Erythroblast (primary cell): Measurements from ENCODE around the gene MTARC2.

ENCODE experiments used
- GATA1 ChIP-seq: IDR thresholded peaks from 2 replicates; pipeline ENCODE4 v1.6.1; 2011; ENCODE audit warnings: low read depth, mild to moderate bottlenecking, control low read depth, low read length, moderate library complexity
- POLR2A ChIP-seq: IDR thresholded peaks from 2 replicates; pipeline ENCODE4 v1.6.1; 2011; ENCODE audit warnings: mild to moderate bottlenecking, low read length

DNA sequence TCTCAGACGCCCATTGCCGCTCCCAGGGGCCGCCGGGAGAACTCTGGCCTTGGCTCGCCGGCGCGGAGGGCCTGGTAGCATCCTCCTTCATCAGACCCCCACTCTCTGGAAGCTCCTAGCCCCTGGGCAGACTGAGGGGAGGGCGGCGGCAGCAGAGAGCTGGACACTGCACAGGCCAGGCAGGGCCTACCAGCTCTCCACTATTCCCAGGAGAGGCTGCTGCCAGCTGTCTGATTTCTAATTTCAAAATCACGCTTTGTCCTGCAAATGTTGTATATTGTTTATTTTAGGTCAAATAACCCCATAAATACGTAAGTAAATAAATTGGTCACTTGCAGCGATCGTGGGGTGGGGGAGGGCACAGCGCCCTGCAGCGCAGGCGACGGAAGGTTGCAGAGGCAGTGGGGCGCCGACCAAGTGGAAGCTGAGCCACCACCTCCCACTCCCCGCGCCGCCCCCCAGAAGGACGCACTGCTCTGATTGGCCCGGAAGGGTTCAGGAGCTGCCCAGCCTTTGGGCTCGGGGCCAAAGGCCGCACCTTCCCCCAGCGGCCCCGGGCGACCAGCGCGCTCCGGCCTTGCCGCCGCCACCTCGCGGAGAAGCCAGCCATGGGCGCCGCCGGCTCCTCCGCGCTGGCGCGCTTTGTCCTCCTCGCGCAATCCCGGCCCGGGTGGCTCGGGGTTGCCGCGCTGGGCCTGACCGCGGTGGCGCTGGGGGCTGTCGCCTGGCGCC is 38.4 kb downstream of the MTARC2 start, which contains the start of gene MTARC1:
- TF ChIP-seq POLR2A (no peak), GATA1 (no peak)
